Lower leg skin (tissue), 4 donors: ENCODE data around the gene CWH43. TPM values are rescaled to one million over a fixed set of nuclear protein-coding genes. Genes with fewer than 3 reads are reported as not detected.
"Not testable (repeated sequence)": the region's sequence is repeated elsewhere in the genome, so short reads cannot be mapped to it uniquely, and the experiment has no call there.

Experiments used
- DNase-seq, 2 donors: peaks; one replicate each; pipeline ENCODE4 v3.0.0-alpha.2; 2019; ENCODE audit warnings: low spot score in 2 of 2
- H3K4me3 ChIP-seq: fragments of 200-600 bp; sonication (generic); 2 replicates; pipeline ENCODE4 v1.5.1; 2017; ENCODE audit warnings: mild to moderate bottlenecking, low read depth; ENCODE audit not compliant: poor library complexity, severe bottlenecking
- POLR2A ChIP-seq, 2 donors: fragments of 450-650 bp; IDR thresholded peaks; one replicate each; pipeline ENCODE4 v1.6.1; 2016 to 2017; ENCODE audit warnings: antibody characterized with exemption in 2 of 2, mild to moderate bottlenecking in 1 of 2, moderate library complexity in 1 of 2
- WGBS, 2 donors: methylation state at CpG; one replicate each; pipeline ENCODE4 v1.1.5; 2018; 5-methylcytosine and 5-hydroxymethylcytosine counted together
- intact Hi-C: fragments of 100-400 bp; cut with DNase I; formaldehyde crosslinking; loops from one replicate; pipeline ENCODE4 v1.15.0; 2023; ENCODE audit warnings: low total_unique reads
- total RNA-seq, 4 donors: library from RNA; depleted of rRNA; stranded (reverse); fragments of >200 nt; gene quantifications; one replicate each; pipeline ENCODE4 v1.1.0, GENCODE V29; 2016
- TF ChIP-seq, protein P1 (sequence below), 3 donors: fragments of 450-650 bp; IDR thresholded peaks; one replicate each; pipeline ENCODE4 v1.5.1; 2016; ENCODE audit warnings: antibody characterized with exemption in 3 of 3, mild to moderate bottlenecking in 3 of 3, moderate library complexity in 2 of 3

CWH43 gene
- total RNA-seq, 4 donors from 2014 or later, result 37.0 to 60.3 (median 47.6) TPM

DNA sequence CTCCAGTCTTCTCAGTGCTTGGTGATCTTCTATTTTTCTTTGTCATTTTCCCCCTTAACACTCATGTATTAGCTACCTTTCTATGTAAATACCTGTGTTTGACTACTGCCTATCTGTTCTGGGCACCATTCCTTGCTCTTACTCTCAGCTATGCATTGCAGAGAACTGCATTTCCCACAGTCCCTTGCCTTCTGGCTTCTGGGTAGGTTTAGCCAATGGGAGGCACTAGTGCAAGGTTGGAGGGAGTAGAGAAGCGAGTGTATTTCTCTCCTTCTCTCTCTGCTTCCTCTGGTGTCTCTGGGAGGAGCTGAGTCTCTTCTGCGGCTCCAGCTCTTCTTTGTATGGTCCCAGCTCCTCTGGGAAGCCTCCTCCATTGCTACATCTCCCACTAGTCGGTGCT, 50.5 kb downstream of the CWH43 start:
- no peak overlapping the region for H3K4me3 ChIP-seq
- intact Hi-C loops, result no loop called here
- DNase-seq, result no peak
- WGBS, 2 donors, result 34 to 46% methylated on average over 3 of the region's 3 CpGs
- TF ChIP-seq POLR2A (IDR thresholded peaks at IDR 0.05), result no peak
- TF ChIP-seq, protein P1, sequence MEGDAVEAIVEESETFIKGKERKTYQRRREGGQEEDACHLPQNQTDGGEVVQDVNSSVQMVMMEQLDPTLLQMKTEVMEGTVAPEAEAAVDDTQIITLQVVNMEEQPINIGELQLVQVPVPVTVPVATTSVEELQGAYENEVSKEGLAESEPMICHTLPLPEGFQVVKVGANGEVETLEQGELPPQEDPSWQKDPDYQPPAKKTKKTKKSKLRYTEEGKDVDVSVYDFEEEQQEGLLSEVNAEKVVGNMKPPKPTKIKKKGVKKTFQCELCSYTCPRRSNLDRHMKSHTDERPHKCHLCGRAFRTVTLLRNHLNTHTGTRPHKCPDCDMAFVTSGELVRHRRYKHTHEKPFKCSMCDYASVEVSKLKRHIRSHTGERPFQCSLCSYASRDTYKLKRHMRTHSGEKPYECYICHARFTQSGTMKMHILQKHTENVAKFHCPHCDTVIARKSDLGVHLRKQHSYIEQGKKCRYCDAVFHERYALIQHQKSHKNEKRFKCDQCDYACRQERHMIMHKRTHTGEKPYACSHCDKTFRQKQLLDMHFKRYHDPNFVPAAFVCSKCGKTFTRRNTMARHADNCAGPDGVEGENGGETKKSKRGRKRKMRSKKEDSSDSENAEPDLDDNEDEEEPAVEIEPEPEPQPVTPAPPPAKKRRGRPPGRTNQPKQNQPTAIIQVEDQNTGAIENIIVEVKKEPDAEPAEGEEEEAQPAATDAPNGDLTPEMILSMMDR (IDR thresholded peaks at IDR 0.05), result no peak

DNA sequence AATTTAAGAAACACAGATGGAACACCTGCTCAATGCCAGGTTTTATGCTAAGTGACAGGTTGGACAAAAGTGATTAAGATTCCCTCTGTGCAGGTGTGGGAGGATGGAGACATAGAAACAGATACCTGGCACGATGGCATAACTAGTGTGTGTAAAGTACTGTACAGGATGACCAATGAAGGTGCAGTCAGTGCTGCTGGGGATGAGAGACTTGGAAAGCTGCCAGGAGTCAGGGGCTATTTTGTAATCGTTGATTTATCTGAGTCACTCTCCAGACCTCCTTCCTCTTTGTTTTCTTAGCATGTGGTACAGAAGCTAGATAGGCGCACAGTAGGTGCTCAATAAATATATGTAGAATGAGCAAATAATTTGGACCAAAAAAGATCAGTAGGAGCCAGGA, 58.2 kb downstream of the CWH43 start:
- TF ChIP-seq, protein P1 (IDR thresholded peaks at IDR 0.05), result no peak
- no peak for TF ChIP-seq POLR2A (IDR thresholded peaks at IDR 0.05)
- 60 to 67% methylated on average over 3 of the region's 3 CpGs for WGBS, 2 donors
- intact Hi-C loops, result no loop called here

DNA sequence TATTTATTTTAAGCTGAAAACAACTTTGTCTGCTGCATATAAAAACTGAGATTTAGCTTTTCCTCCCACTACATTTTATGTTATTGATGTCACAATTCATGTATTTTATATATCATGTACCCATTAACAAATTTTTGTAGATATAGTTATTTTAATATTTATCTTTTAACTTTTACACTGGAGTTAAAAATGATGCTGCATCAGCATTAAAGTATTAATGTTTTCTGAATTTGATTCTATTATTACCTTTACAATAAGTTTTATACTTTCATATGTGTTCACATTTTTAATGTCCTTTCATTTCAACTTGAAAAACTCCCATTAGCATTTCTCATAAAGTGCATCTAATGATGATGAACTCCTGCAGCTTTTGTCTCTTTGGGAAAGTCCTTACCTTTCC, 72.2 kb downstream of the CWH43 start:
- no peak for DNase-seq
- H3K4me3 ChIP-seq, result no peak overlapping the region
- intact Hi-C loops, result no loop called here
- TF ChIP-seq, protein P1 (IDR thresholded peaks at IDR 0.05), result no peak
- TF ChIP-seq POLR2A (IDR thresholded peaks at IDR 0.05), result no peak

More for the DNA sequence above, 58.2 kb downstream of the CWH43 start:
- DNase-seq, result no peak
- H3K4me3 ChIP-seq, result no peak overlapping the region

DNA sequence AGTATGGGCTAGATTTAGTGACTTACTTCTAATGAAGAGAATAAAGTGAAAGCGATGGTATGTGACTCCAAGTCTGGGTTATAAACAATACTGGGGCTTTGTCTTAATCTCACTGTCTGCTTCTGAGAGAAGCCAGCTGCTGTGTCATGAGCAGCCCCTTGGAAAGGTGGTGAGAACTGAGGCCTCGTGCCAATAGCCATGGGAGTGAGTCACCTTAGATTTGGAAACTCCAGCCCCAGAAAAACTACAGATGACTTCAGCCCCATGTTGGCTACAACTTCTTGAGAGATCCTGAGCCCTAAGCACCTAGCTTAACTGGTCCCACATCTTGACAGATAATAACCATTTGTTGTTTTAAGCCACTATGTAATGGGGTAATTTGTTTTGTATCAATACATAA, 77.6 kb downstream of the CWH43 start:
- WGBS, 2 donors, result 32 to 35% methylated on average over 2 of the region's 2 CpGs
- TF ChIP-seq POLR2A (IDR thresholded peaks at IDR 0.05), result no peak
- TF ChIP-seq, protein P1 (IDR thresholded peaks at IDR 0.05), result no peak
- no peak overlapping the region for H3K4me3 ChIP-seq
- no peak for DNase-seq
- intact Hi-C loops, result no loop called here

DNA sequence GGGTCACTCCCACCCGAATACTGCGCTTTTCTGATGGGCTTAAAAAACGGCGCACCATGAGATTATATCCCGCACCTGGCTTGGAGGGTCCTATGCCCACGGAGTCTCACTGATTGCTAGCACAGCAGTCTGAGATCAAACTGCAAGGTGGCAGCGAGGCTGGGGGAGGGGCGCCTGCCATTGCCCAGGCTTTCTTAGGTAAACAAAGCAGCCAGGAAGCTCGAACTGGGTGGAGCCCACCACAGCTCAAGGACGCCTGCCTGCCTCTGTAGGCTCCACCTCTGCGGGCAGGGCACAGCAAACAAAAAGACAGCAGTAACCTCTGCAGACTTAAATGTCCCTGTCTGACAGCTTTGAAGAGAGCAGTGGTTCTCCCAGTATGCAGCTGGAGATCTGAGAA, 86.1 kb downstream of the CWH43 start:
- intact Hi-C loops, H3K4me3 ChIP-seq, DNase-seq: not testable (repeated sequence)
- 76 to 78% methylated on average over 11 of the region's 11 CpGs for WGBS, 2 donors

DNA sequence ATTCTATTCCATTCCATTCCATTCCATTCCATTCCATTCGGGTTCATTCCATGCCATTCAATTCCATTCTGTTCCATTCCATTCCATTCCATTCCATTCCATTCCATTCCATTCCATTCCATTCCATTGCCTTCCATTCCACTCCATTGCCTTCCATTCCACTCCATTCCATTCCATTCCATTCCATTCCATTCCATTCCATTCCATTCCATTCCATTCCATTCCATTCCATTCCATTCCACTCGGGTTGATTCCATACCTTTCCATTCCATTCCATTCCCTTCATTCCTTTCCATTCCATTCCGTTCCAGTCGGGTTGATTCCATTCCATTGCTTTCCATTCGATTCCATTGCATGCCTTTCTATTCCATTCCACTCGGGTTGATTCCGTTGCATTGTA, 105.8 kb downstream of the CWH43 start:
- intact Hi-C loops, DNase-seq: not testable (repeated sequence)
- whole genome bisulfite sequencing, 2 donors, result 54 to 59% methylated on average over 7 of the region's 7 CpGs

DNA sequence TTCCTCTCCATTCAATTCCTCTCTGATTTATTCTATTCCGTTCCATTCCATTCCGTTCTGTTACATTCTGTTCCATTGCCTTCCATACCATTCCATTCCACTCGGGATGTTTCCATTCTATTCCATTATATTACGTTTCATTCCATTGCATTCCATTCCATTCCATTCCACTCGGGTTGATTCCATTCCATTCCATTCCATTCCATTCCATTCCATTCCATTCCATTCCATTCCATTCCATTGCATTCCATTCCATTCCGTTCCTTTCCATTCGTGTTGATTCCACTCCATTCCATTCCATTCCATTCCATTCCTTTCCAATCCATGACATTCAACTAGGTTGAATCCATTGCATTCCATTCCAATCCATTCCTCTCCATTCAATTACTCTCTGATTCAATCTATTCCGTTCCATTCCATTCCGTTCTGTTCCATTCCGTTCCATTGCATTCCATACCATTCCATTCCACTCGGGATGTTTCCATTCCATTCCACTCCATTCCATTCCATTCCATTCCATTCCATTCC, 106.6 kb downstream of the CWH43 start:
- intact Hi-C loops, DNase-seq, H3K4me3 ChIP-seq: not testable (repeated sequence)
- 67 to 69% methylated on average over 11 of the region's 11 CpGs for WGBS, 2 donors

More for the DNA sequence above, 105.8 kb downstream of the CWH43 start:
- not testable (repeated sequence) for H3K4me3 ChIP-seq

DNA sequence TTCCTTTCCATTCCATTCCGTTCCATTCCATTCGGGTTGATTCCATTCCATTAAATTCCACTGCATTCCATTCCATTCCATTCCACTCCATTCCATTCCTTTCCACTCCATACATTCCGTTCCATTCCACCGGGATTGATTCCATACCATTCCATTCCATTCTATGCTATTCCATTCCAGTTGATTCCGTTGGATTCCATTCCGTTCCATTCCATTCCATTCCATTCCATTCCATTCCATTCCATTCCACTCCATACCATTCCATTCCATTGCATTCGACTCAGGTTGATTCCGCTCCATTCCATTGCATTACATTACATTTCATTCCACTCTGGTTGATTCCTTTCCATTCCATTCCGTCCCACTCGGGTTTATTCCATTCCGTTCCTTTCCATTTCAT, 110.1 kb downstream of the CWH43 start:
- H3K4me3 ChIP-seq, DNase-seq, intact Hi-C loops: not testable (repeated sequence)
- WGBS, 2 donors, result 56 to 58% methylated on average over 11 of the region's 11 CpGs

DNA sequence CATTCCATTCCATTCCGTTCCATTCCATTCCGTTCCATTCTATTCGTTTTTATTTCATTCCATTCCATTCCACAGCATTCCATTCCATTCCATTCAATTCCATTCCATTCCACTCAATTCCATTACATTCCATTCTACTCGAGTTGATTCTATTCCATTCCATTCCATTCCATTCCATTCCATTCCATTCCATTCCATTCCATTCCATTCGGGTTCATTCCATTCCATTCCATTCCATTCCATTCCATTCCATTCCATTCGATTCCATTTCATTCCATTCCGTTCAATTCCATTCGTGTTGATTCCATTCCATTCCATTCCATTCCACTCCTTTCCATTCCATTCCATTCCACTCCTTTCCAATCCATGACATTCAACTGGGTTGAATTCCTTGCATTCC, 110.6 kb downstream of the CWH43 start:
- DNase-seq, intact Hi-C loops, H3K4me3 ChIP-seq: not testable (repeated sequence)
- 60 to 63% methylated on average over 8 of the region's 8 CpGs for WGBS, 2 donors

DNA sequence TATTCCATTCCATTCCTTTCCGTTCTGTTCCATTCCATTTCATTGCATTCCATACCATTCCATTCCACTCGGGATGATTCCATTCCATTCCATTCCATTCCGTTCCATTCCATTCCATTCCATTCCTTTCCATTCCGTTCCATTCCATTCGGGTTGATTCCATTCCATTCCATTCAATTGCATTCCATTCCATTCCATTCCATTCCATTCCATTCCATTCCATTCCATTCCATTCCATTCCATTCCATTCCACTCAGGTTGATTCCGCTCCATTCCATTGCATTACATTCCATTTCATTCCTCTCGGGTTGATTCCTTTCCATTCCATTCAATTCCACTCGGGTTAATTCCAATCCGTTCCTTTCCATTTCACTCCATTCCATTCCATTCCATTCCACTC, 111.0 kb downstream of the CWH43 start:
- H3K4me3 ChIP-seq, DNase-seq, intact Hi-C loops: not testable (repeated sequence)
- 52 to 54% methylated on average over 9 of the region's 9 CpGs for WGBS, 2 donors

DNA sequence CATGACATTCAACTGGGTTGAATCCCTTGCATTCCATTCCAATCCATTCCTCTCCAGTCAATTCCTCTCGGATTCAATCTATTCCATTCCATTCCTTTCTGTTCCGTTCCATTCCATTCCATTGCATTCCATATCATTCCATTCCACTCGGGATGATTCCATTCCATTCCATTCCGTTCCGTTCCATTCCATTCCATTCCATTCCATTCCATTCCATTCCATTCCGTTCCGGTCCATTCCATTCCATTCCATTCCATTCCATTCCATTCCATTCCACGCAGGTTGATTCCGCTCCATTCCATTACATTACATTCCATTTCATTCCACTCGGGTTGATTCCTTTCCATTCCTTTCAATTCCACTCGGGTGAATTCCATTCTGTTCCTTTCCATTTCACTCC, 111.4 kb downstream of the CWH43 start:
- WGBS, 2 donors, result 48 to 54% methylated on average over 11 of the region's 11 CpGs
- DNase-seq, intact Hi-C loops, H3K4me3 ChIP-seq: not testable (repeated sequence)
